K562 (cell line): Measurements from ENCODE around the gene CARD8. TPM values are rescaled to one million over a fixed set of nuclear protein-coding genes. Genes with fewer than 3 reads are reported as not detected.

Experiments used
- ARID1B ChIP-seq: fragments of 450-650 bp; IDR thresholded peaks from 2 replicates; pipeline ENCODE4 v1.6.1; 2016; ENCODE audit warnings: antibody characterized with exemption, mild to moderate bottlenecking, inconsistent platforms
- CHAMP1 ChIP-seq: fragments of 450-650 bp; IDR thresholded peaks from 2 replicates; pipeline ENCODE4 v1.6.1; 2016; ENCODE audit warnings: mild to moderate bottlenecking
- CTCF ChIP-seq, 3 experiments: IDR thresholded peaks in 2 of 3; conservative IDR thresholded peaks in 1 of 3; 2 replicates each; pipeline ENCODE4 v1.5.1; 2011 to 2012; ENCODE audit warnings: low read length in 3 of 3, mild to moderate bottlenecking in 3 of 3, control low read depth in 2 of 3, improper control_type of control experiment in 1 of 3, inconsistent platforms in 1 of 3, low read depth in 1 of 3, mixed read lengths in 1 of 3, moderate library complexity in 1 of 3; ENCODE audit not compliant: insufficient read depth in 2 of 3
- FOSL1 ChIP-seq: fragments of 200-800 bp; sonication (Bioruptor generic); conservative IDR thresholded peaks from 2 replicates; pipeline ENCODE4 v1.6.1; 2016; ENCODE audit warnings: missing genetic modification characterization, missing compliant biosample characterization
- KAT2B ChIP-seq: IDR thresholded peaks from one replicate; pipeline ENCODE4 v1.6.1; 2012; ENCODE audit warnings: low read depth, mild to moderate bottlenecking, control low read depth, inconsistent platforms, low read length, moderate library complexity
- MBD2 ChIP-seq: sonication (generic); IDR thresholded peaks from 2 replicates; pipeline ENCODE4 v1.6.1; 2016; ENCODE audit warnings: low read depth, borderline replicate concordance
- POLR2B ChIP-seq: fragments of 450-650 bp; IDR thresholded peaks from 2 replicates; pipeline ENCODE4 v1.6.1; 2018; ENCODE audit warnings: low read depth; ENCODE audit not compliant: partially characterized antibody
- RBM25 ChIP-seq: fragments of 200-400 bp; formaldehyde crosslinking; IDR thresholded peaks from 2 replicates; pipeline ENCODE4 v1.6.1; 2018; ENCODE audit warnings: low read length, low read depth, moderate library complexity; ENCODE audit not compliant: severe bottlenecking
- SNAPC5 ChIP-seq: fragments of 250-450 bp; sonication (Bioruptor Pico); IDR thresholded peaks from 2 replicates; pipeline ENCODE4 v1.8.0; 2021; ENCODE audit warnings: moderate library complexity, mild to moderate bottlenecking, inconsistent platforms
- SPI1 ChIP-seq: IDR thresholded peaks from 2 replicates; pipeline ENCODE4 v1.6.1; 2011; ENCODE audit warnings: low read depth, low read length, control low read depth, borderline replicate concordance
- SRSF9 ChIP-seq: fragments of 200-400 bp; formaldehyde crosslinking; IDR thresholded peaks from 2 replicates; pipeline ENCODE4 v1.6.1; 2017; ENCODE audit warnings: low read depth, low read length, borderline replicate concordance
- TAL1 ChIP-seq: fragments of 450-650 bp; IDR thresholded peaks from 2 replicates; pipeline ENCODE4 v1.6.1; 2016; ENCODE audit warnings: mild to moderate bottlenecking
- TFAP4 ChIP-seq: sonication (generic); formaldehyde crosslinking; IDR thresholded peaks from 2 replicates; pipeline ENCODE4 v1.8.0; 2022; ENCODE audit warnings: missing genetic modification reagents, mild to moderate bottlenecking, moderate library complexity, borderline replicate concordance
- ZBTB5 ChIP-seq: fragments of 450-650 bp; IDR thresholded peaks from 2 replicates; pipeline ENCODE4 v1.6.1; 2017; ENCODE audit warnings: antibody characterized with exemption
- ZFP1 ChIP-seq: fragments of 450-650 bp; formaldehyde crosslinking; IDR thresholded peaks from 2 replicates; pipeline ENCODE4 v1.4.0; 2020; ENCODE audit warnings: mild to moderate bottlenecking, mixed read lengths
- ZFP30 ChIP-seq: fragments of 250-450 bp; sonication (Bioruptor Pico); IDR thresholded peaks from 2 replicates; pipeline ENCODE4 v1.8.0; 2022; ENCODE audit warnings: moderate library complexity, mild to moderate bottlenecking, inconsistent platforms, borderline replicate concordance
- ZKSCAN1 ChIP-seq: fragments of 150-350 bp; IDR thresholded peaks from 2 replicates; pipeline ENCODE4 v1.6.1; 2016; ENCODE audit warnings: low read depth, low read length
- ZNF143 ChIP-seq: sonication (generic); formaldehyde crosslinking; IDR thresholded peaks from 2 replicates; pipeline ENCODE4 v1.9.0; 2022; ENCODE audit warnings: mild to moderate bottlenecking, missing genetic modification reagents
- ZNF239 ChIP-seq: fragments of 250-450 bp; sonication (Bioruptor Pico); IDR thresholded peaks from 2 replicates; pipeline ENCODE4 v1.4.0; 2020; ENCODE audit warnings: mild to moderate bottlenecking
- ZNF57 ChIP-seq: fragments of 450-650 bp; formaldehyde crosslinking; IDR thresholded peaks from 2 replicates; pipeline ENCODE4 v1.4.0; 2020; ENCODE audit warnings: mild to moderate bottlenecking, moderate library complexity
- polyA plus RNA-seq, 8 experiments: library from polyadenylated mRNA; depleted of rRNA in 4 of 8; stranded (reverse) in 5 of 8; unstranded in 3 of 8; fragments of >200 nt; fragmentation: Nextera tagmentation in 2 of 8; fragmentation: Illumina TruSeq in 1 of 8; extraction: Ambion mirVana in 2 of 8; extraction: Trizol in 1 of 8; gene quantifications; 2 replicates each; pipeline versions ENCODE4 v1.2.1 to v1.2.3, GENCODE V29; 2011 to 2014; ENCODE audit warnings: inconsistent platforms in 1 of 8, missing spikeins in 1 of 8
- total RNA-seq, 7 experiments: library from RNA; depleted of rRNA in 6 of 7; stranded (reverse); fragments of >200 nt in 6 of 7; fragmentation: Illumina TruSeq in 2 of 7; extraction: Trizol in 2 of 7; gene quantifications; 2 replicates each; pipeline versions ENCODE4 v1.2.1 to v1.2.3, GENCODE V29; 2011 to 2021; ENCODE audit warnings: low replicate concordance in 1 of 7

CARD8 gene
- total and polyA plus RNA-seq, 9 of the 15 experiments (the other 6 are each of a cell fraction or from before 2014, with no cell fraction given), result 11.5 to 26.4 (median 20.8) TPM

- TF ChIP-seq ZFP30 (CRISPR knock-in tag) (no peak), RBM25 (no peak), ZNF143 (CRISPR knock-in tag) (peak; percentile 78), SPI1 (peak; percentile 67; the same call in 1 of the 2 replicates), CTCF (IDR thresholded peaks at IDR 0.05 in 2 of 3, conservative IDR thresholded peaks at IDR 0.05 in 1 of 3; ENCODE audit: insufficient read depth in 2 of 3, low read depth in 1 of 3, low read length in 3 of 3) (no peak), KAT2B (no peak), ZKSCAN1 (0 out of 2 replicates have a peak, but pooled peaks have one; percentile 21), TFAP4 (peak; percentile 89), TAL1 (no peak), SNAPC5 (CRISPR knock-in tag) (no peak), CHAMP1 (no peak), MBD2 (peak; percentile 49; the same call in 1 of the 2 replicates), POLR2B (peak; percentile 77), ZNF57 (CRISPR knock-in tag) (0 out of 2 replicates have a peak, but pooled peaks have one; percentile 5), SRSF9 (no peak), ZBTB5 (no peak), ZFP1 (CRISPR knock-in tag) (no peak), FOSL1 (tag) (no peak), ZNF239 (no peak), ARID1B (0 out of 2 replicates have a peak, but pooled peaks have one; percentile 6)
These were observed 51.7 kb downstream of the CARD8 start (continued) for GRCh38 chr19:48203794-48204628.
